HepG2 (cell line): ENCODE results near the gene HARBI1. TPM values are rescaled to one million over a fixed set of nuclear protein-coding genes. Genes with fewer than 3 reads are reported as not detected.

ENCODE experiments used
- ATAC-seq: fragments of 200-7000 bp; cut with Tn5 transposase; 3 replicates; pipeline ENCODE4 v1.9.1; 2020; ENCODE audit warnings: mild to moderate bottlenecking, moderate library complexity
- BruUV-seq: library from RNA; stranded (reverse); fragments of 400-500 nt; replicated peaks from 2 replicates; lab custom pipeline; 2021; lab: Mats Ljungman, UMichigan
- CTCF ChIA-PET: fragments of 300-600 bp; formaldehyde crosslinking; extraction: SDS; loops from one replicate; lab custom pipeline; 2021; ENCODE audit warnings: low total read pairs, inconsistent platforms, low intra/inter-chr PET ratio; lab: Yijun Ruan, JAX
- POLR2A ChIA-PET: fragments of 350-600 bp; sonication (Branson Sonifier 250); formaldehyde crosslinking; loops from one replicate; lab custom pipeline; 2020; ENCODE audit warnings: antibody characterized with exemption, inconsistent platforms; lab: Yijun Ruan, JAX
- DNase-seq: peaks from one replicate; pipeline ENCODE4 v3.0.0-alpha.2; 2015; ENCODE audit warnings: low spot score
- FAIRE-seq: peaks from 3 replicates; lab custom pipeline; 2011; peaks lifted over from hg19 to GRCh38; lab: Jason Lieb, UNC
- H2AFZ ChIP-seq: one replicate; pipeline ENCODE4 v1.6.1; 2011; ENCODE audit warnings: low read length, inconsistent platforms
- H3K27ac ChIP-seq: fragments of 300-600 bp; 3 replicates; pipeline ENCODE4 v1.8.0; 2011; ENCODE audit warnings: mixed run types, mild to moderate bottlenecking, mixed read lengths, low read length, inconsistent platforms; ENCODE audit not compliant: insufficient read depth; ENCODE audit errors: extremely low read length
- H3K27me3 ChIP-seq, 2 experiments: fragments of 200-600 bp in 1 of 2; 2 replicates in 1 of 2; 3 replicates in 1 of 2; pipeline versions ENCODE4 v1.6.0 to v1.8.0; 2011; ENCODE audit warnings: low read length in 2 of 2, mild to moderate bottlenecking in 2 of 2, moderate library complexity in 2 of 2, inconsistent platforms in 1 of 2; ENCODE audit not compliant: insufficient read depth in 2 of 2, control insufficient read depth in 1 of 2
- H3K36me3 ChIP-seq, 2 experiments: fragments of 200-600 bp in 1 of 2; replicated peaks in 1 of 2; 2 replicates in 1 of 2; 3 replicates in 1 of 2; pipeline versions ENCODE4 v1.5.1 to v1.8.0; 2011; ENCODE audit warnings: low read length in 2 of 2, inconsistent platforms in 1 of 2; ENCODE audit not compliant: insufficient read depth in 2 of 2, control insufficient read depth in 1 of 2
- H3K4me1 ChIP-seq: 2 replicates; pipeline ENCODE4 v1.5.1; 2012; ENCODE audit warnings: low read length, inconsistent platforms; ENCODE audit not compliant: insufficient read depth
- H3K4me2 ChIP-seq: 2 replicates; pipeline ENCODE4 v1.6.0; 2011; ENCODE audit warnings: low read depth, low read length, inconsistent platforms
- H3K4me3 ChIP-seq, 3 experiments: fragments of 200-600 bp in 1 of 3; sonication (generic), shearing (Covaris generic) in 1 of 3; replicated peaks in 1 of 3; 2 replicates each; pipeline ENCODE4 v1.5.1; 2011 to 2016; ENCODE audit warnings: low read length in 3 of 3, inconsistent platforms in 2 of 3, low read depth in 2 of 3, mild to moderate bottlenecking in 2 of 3, control low read depth in 1 of 3, mixed read lengths in 1 of 3; ENCODE audit not compliant: insufficient read depth in 1 of 3
- H3K79me2 ChIP-seq: one replicate; pipeline ENCODE4 v1.6.1; 2011; ENCODE audit warnings: low read length, inconsistent platforms; ENCODE audit not compliant: insufficient read depth
- H3K9ac ChIP-seq: 2 replicates; pipeline ENCODE4 v1.6.0; 2011; ENCODE audit warnings: mild to moderate bottlenecking, low read depth, low read length, inconsistent platforms; ENCODE audit not compliant: insufficient read depth
- H3K9me3 ChIP-seq: 2 replicates; pipeline ENCODE4 v1.5.1; 2012; ENCODE audit warnings: mild to moderate bottlenecking, low read length
- H4K20me1 ChIP-seq: 2 replicates; pipeline ENCODE4 v1.6.0; 2011; ENCODE audit warnings: inconsistent platforms, mild to moderate bottlenecking, low read length, moderate library complexity; ENCODE audit not compliant: insufficient read depth
- FOSL1 ChIP-seq: sonication (generic); formaldehyde crosslinking; IDR thresholded peaks from 2 replicates; pipeline ENCODE4 v1.9.0; 2021; ENCODE audit warnings: missing genetic modification reagents, borderline replicate concordance
- FOXM1 ChIP-seq: sonication (generic); formaldehyde crosslinking; IDR thresholded peaks from 2 replicates; pipeline ENCODE4 v1.5.0; 2020; ENCODE audit warnings: missing genetic modification reagents
- GPN1 ChIP-seq: sonication (generic); formaldehyde crosslinking; IDR thresholded peaks from 2 replicates; pipeline ENCODE4 v1.5.1; 2020; ENCODE audit warnings: missing genetic modification reagents, borderline replicate concordance
- MXD4 ChIP-seq: IDR thresholded peaks from 2 replicates; pipeline ENCODE4 v1.6.1; 2016; ENCODE audit warnings: mild to moderate bottlenecking, missing biosample characterization, missing genetic modification reagents
- NCOA2 ChIP-seq: sonication (generic); formaldehyde crosslinking; IDR thresholded peaks from 2 replicates; pipeline ENCODE4 v1.8.0; 2022; ENCODE audit warnings: inconsistent platforms
- PHB2 ChIP-seq: fragments of 450-650 bp; IDR thresholded peaks from 2 replicates; pipeline ENCODE4 v1.6.1; 2018; ENCODE audit not compliant: partially characterized antibody
- RAD21 ChIP-seq: fragments of 450-650 bp; formaldehyde crosslinking; IDR thresholded peaks from 2 replicates; pipeline ENCODE4 v1.5.0; 2020; ENCODE audit warnings: mild to moderate bottlenecking
- RBM22 ChIP-seq: fragments of 200-400 bp; formaldehyde crosslinking; optimal IDR thresholded peaks from 2 replicates; pipeline ENCODE3; 2017; ENCODE audit warnings: mild to moderate bottlenecking, low read length, moderate library complexity
- TCF7L2 ChIP-seq: IDR thresholded peaks from 2 replicates; pipeline ENCODE4 v1.6.1; 2011; ENCODE audit warnings: mild to moderate bottlenecking, low read depth, low read length, moderate library complexity
- in situ Hi-C: cut with HindIII; loops from 2 replicates; pipeline ENCODE4 v1.10.0; 2017; ENCODE audit warnings: low pct_unique_long_range_greater_than_20kb; ENCODE audit not compliant: extremely low pct_ligation_motif_present
- intact Hi-C: fragments of 100-400 bp; cut with micrococcal nuclease; formaldehyde crosslinking; loops from one replicate; pipeline ENCODE4 v1.10.0; 2022; ENCODE audit not compliant: unreplicated experiment
- polyA plus RNA-seq, 8 experiments: library from polyadenylated mRNA; depleted of rRNA in 3 of 8; stranded (reverse) in 7 of 8; unstranded in 1 of 8; fragments of >200 nt; fragmentation: Illumina TruSeq in 4 of 8; extraction: Trizol in 4 of 8; gene quantifications; 2 replicates each; pipeline versions ENCODE4 v1.2.1 to v1.2.3, GENCODE V29; 2011 to 2016; ENCODE audit warnings: low read depth in 4 of 8, missing spikeins in 1 of 8, mixed read lengths in 1 of 8; ENCODE audit not compliant: insufficient read depth in 1 of 8
- total RNA-seq, 5 experiments: library from RNA; depleted of rRNA; stranded (reverse); fragments of >200 nt; fragmentation: Illumina TruSeq; extraction: Trizol; gene quantifications; 2 replicates each; pipeline ENCODE4 v1.2.3, GENCODE V29; 2016; ENCODE audit warnings: low read depth in 1 of 5
- TF ChIP-seq, protein P1 (sequence below): sonication (generic); formaldehyde crosslinking; IDR thresholded peaks from 2 replicates; pipeline ENCODE4 v1.5.0; 2020; ENCODE audit warnings: mild to moderate bottlenecking, missing genetic modification reagents
- TF ChIP-seq, protein P2 (sequence below): sonication (generic); formaldehyde crosslinking; IDR thresholded peaks from 2 replicates; pipeline ENCODE4 v1.4.0; 2020; ENCODE audit warnings: missing genetic modification reagents, borderline replicate concordance
- TF ChIP-seq, protein P3 (sequence below): IDR thresholded peaks from 2 replicates; pipeline ENCODE4 v1.6.1; 2016
- TF ChIP-seq, protein P4 (sequence below): sonication (generic); formaldehyde crosslinking; IDR thresholded peaks from 2 replicates; pipeline ENCODE4 v1.8.1; 2023; ENCODE audit warnings: mild to moderate bottlenecking, moderate library complexity, missing genetic modification reagents
- TF ChIP-seq, protein P5 (sequence below): sonication (generic); formaldehyde crosslinking; IDR thresholded peaks from 2 replicates; pipeline ENCODE4 v1.5.0; 2020; ENCODE audit warnings: mild to moderate bottlenecking, missing genetic modification reagents

The HARBI1 gene
- total and polyA plus RNA-seq, 2 of the 13 experiments (the other 11 are each of a cell fraction or from before 2014, with no cell fraction given), result 2.5 to 4.8 TPM

DNA sequence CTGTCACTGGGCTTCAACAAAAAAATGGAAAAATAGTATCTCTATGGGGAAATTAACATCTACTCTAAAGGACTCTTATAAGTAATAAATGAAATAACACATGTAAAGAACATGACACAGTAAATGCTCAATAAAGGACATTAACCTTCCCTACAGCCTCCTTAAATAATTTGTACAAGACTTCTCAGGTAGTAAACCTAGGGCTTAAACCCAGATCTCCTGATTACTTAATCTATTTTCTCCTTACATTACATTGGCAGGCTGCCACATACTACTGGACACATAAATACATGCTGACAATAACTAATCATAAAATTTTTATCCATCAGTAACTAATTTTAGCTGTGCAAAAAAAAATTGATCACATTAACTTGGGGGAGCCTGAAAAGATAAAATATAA, 28.1 kb downstream of the HARBI1 start:
- Histone ChIP-seq H3K79me2 (peaks cover 85% of the 10 kb centered on the region), H3K4me1 (peaks cover 70% of the 10 kb centered on the region), H3K27me3 (peaks cover 0 to 4% of the 10 kb centered on the region in 2 experiments; a peak in 1 of 5 replicates), H3K9ac (no peak overlapping the region), H2AFZ (no peak overlapping the region), H3K36me3 (peaks cover 0 to 6% of the 10 kb centered on the region in 2 experiments; a peak in 1 of 5 replicates), H3K4me3 (no peak overlapping the region), H3K9me3 (no peaks in the 10 kb centered on the region), H3K4me2 (peak overlapping the region; percentile 45; the same call in 1 of the 2 replicates), H4K20me1 (peaks cover 29% of the 10 kb centered on the region), H3K27ac (no peak overlapping the region)
- ChIA-PET POLR2A (interaction anchor here (1.1 kb wide), 1 partner anchor 15 kb away, joined by 3 read pairs; no protein-coding TSS in a partner anchor), CTCF (no interaction called here)
- no peak for ATAC-seq
- FAIRE-seq, result no peak
- intact Hi-C loops (no loop called here), in situ Hi-C loops (no loop called here)
- TF ChIP-seq, protein P1, sequence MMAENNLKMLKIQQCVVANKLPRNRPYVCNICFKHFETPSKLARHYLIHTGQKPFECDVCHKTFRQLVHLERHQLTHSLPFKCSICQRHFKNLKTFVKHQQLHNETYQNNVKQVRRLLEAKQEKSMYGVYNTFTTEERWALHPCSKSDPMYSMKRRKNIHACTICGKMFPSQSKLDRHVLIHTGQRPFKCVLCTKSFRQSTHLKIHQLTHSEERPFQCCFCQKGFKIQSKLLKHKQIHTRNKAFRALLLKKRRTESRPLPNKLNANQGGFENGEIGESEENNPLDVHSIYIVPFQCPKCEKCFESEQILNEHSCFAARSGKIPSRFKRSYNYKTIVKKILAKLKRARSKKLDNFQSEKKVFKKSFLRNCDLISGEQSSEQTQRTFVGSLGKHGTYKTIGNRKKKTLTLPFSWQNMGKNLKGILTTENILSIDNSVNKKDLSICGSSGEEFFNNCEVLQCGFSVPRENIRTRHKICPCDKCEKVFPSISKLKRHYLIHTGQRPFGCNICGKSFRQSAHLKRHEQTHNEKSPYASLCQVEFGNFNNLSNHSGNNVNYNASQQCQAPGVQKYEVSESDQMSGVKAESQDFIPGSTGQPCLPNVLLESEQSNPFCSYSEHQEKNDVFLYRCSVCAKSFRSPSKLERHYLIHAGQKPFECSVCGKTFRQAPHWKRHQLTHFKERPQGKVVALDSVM (CRISPR knock-in tag), result no peak
- TF ChIP-seq MXD4 (CRISPR knock-in tag) (no peak), FOSL1 (CRISPR knock-in tag) (no peak), RAD21 (CRISPR knock-in tag) (no peak), FOXM1 (CRISPR knock-in tag) (no peak), NCOA2 (CRISPR knock-in tag) (no peak), GPN1 (no peak), RBM22 (no peak), PHB2 (no peak), TCF7L2 (no peak)
- TF ChIP-seq, protein P2, sequence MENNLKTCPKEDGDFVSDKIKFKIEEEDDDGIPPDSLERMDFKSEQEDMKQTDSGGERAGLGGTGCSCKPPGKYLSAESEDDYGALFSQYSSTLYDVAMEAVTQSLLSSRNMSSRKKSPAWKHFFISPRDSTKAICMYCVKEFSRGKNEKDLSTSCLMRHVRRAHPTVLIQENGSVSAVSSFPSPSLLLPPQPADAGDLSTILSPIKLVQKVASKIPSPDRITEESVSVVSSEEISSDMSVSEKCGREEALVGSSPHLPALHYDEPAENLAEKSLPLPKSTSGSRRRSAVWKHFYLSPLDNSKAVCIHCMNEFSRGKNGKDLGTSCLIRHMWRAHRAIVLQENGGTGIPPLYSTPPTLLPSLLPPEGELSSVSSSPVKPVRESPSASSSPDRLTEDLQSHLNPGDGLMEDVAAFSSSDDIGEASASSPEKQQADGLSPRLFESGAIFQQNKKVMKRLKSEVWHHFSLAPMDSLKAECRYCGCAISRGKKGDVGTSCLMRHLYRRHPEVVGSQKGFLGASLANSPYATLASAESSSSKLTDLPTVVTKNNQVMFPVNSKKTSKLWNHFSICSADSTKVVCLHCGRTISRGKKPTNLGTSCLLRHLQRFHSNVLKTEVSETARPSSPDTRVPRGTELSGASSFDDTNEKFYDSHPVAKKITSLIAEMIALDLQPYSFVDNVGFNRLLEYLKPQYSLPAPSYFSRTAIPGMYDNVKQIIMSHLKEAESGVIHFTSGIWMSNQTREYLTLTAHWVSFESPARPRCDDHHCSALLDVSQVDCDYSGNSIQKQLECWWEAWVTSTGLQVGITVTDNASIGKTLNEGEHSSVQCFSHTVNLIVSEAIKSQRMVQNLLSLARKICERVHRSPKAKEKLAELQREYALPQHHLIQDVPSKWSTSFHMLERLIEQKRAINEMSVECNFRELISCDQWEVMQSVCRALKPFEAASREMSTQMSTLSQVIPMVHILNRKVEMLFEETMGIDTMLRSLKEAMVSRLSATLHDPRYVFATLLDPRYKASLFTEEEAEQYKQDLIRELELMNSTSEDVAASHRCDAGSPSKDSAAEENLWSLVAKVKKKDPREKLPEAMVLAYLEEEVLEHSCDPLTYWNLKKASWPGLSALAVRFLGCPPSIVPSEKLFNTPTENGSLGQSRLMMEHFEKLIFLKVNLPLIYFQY (CRISPR knock-in tag), result no peak
- TF ChIP-seq, protein P3, sequence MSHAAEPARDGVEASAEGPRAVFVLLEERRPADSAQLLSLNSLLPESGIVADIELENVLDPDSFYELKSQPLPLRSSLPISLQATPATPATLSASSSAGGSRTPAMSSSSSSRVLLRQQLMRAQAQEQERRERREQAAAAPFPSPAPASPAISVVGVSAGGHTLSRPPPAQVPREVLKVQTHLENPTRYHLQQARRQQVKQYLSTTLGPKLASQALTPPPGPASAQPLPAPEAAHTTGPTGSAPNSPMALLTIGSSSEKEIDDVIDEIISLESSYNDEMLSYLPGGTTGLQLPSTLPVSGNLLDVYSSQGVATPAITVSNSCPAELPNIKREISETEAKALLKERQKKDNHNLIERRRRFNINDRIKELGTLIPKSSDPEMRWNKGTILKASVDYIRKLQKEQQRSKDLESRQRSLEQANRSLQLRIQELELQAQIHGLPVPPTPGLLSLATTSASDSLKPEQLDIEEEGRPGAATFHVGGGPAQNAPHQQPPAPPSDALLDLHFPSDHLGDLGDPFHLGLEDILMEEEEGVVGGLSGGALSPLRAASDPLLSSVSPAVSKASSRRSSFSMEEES, result no peak
- TF ChIP-seq, protein P4, sequence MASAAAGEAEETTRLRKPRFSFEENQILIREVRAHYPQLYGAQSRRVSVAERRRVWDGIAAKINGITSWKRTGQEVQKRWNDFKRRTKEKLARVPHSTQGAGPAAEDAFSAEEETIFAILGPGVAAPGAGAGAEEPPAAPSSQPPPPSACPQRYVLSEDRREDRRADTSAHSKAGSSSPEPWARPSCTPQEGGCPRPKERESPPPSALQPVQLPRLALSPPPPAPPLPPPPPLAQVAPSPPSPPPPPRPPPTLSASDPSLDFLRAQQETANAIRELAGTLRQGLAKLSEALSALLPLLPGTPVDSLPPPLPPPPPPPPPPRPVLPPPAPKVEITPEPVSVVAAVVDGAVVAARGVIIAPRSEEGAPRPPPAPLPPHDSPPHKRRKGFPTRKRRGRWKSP (CRISPR knock-in tag), result no peak
- TF ChIP-seq, protein P5, sequence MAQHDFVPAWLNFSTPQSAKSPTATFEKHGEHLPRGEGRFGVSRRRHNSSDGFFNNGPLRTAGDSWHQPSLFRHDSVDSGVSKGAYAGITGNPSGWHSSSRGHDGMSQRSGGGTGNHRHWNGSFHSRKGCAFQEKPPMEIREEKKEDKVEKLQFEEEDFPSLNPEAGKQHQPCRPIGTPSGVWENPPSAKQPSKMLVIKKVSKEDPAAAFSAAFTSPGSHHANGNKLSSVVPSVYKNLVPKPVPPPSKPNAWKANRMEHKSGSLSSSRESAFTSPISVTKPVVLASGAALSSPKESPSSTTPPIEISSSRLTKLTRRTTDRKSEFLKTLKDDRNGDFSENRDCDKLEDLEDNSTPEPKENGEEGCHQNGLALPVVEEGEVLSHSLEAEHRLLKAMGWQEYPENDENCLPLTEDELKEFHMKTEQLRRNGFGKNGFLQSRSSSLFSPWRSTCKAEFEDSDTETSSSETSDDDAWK (CRISPR knock-in tag), result no peak
- DNase-seq, result no peak
- no TSS peak for BruUV-seq
